SK-N-MC (cell line): ENCODE data around the gene RNASE4.

Experiments
- EZH2 ChIP-seq: fragments of 200-600 bp; sonication (generic); IDR thresholded peaks from one replicate; pipeline ENCODE4 v1.6.1; 2017; ENCODE audit warnings: antibody characterized with exemption
- POLR2AphosphoS5 ChIP-seq: IDR thresholded peaks from 2 replicates; pipeline ENCODE4 v1.6.1; 2012; ENCODE audit warnings: mild to moderate bottlenecking, low read depth, low read length, borderline replicate concordance

DNA sequence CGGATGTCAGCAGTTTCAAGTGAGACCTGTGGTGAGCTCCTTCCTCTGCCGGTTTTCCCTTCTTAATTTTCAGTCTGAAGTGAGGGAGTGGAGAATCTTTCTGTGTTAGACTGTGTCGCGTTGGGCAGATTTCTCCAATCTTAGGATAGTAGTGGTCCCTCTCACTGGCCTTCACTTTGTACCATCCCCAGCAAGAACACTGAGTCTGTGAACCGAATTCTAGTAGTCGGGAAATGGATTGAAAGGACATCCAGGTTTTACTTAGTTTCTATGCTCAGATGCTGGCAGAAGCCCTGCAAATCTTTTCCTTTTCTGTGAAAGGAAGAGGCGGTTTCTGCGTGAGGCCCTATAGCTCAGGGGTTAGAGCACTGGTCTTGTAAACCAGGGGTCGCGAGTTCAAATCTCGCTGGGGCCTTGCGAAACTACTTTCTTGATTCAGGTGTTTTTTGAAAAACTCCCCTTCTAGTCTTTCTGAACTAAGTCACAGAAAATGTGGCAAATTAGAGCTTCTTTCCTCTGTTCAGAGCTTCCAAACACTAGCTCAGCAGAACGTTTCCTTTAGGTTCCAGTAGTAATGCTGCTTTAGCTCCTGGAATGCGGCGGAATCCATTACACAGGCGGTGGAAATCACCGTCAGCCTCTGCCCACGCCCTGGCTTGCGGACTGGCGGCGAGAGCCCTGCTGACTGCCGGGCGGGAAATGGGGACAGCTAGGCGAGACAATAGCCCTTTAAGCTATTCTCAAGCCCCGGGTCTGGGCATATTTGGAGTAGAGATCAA lies 2.8 kb upstream of the RNASE4 start:
- no peak for TF ChIP-seq EZH2
- no peak for TF ChIP-seq POLR2AphosphoS5
